ENCODE measurements around the gene PRKCB.

Gene PRKCB

DNA sequence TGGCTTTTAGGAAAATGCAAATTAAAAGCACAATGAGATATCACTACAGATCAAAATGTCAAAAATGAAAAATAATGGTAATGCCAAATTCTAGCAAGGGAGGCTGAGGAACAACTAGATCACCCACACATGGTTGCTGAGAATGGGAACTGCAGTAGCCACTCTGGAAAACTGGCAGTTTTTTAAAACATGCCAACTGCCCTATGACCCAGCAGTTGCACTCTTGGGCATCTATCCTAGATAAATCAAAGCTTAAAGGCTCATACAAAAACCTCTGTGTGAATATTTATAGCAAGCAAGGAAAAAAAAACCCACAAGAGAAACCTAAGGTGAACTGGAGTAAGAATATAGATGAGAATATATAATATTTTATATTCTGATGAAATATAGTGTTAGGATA is 104.3 kb downstream of the PRKCB start:
- Histone ChIP-seq H3K4me1 (ENCODE audit: control insufficient read depth in 1 of 2, insufficient read depth in 1 of 2, low read depth in 1 of 2, low read length in 1 of 2) (no peaks in the 10 kb centered on the region), H3K27ac (no peak overlapping the region), H3K36me3 (no peaks in the 10 kb centered on the region), H3K9me3 (no peaks in the 10 kb centered on the region), H3K4me3 (ENCODE audit: low read depth in 1 of 2, low read length in 1 of 2) (no peak overlapping the region), H3K27me3 (no peaks in the 10 kb centered on the region)
- TF ChIP-seq, protein P1, sequence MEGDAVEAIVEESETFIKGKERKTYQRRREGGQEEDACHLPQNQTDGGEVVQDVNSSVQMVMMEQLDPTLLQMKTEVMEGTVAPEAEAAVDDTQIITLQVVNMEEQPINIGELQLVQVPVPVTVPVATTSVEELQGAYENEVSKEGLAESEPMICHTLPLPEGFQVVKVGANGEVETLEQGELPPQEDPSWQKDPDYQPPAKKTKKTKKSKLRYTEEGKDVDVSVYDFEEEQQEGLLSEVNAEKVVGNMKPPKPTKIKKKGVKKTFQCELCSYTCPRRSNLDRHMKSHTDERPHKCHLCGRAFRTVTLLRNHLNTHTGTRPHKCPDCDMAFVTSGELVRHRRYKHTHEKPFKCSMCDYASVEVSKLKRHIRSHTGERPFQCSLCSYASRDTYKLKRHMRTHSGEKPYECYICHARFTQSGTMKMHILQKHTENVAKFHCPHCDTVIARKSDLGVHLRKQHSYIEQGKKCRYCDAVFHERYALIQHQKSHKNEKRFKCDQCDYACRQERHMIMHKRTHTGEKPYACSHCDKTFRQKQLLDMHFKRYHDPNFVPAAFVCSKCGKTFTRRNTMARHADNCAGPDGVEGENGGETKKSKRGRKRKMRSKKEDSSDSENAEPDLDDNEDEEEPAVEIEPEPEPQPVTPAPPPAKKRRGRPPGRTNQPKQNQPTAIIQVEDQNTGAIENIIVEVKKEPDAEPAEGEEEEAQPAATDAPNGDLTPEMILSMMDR (IDR thresholded peaks at IDR 0.05): no peak

DNA sequence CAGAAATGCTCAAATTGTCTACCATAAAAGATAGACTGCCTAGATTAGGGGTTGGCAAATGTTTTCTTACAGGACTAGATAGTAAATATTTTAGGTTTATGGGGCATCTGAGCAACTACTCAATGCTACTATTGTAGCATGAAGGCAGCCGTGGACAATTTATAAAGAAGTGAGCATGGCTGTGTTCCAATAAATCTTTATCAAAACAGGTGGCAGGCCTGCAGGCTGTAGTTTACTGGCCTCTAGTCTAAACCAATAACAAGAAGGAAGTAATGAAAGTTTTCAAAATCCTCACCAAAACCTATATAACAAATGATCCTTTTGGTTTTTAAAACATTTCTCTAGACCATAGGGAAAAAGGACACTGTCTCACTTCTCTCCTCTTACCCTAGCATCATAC is 105.2 kb downstream of the PRKCB start:
- H3K9me3 ChIP-seq: no peaks in the 10 kb centered on the region
- no peaks in the 10 kb centered on the region for H3K27me3 ChIP-seq
- H3K27ac ChIP-seq: no peak overlapping the region
- H3K4me3 ChIP-seq (ENCODE audit: low read depth in 1 of 2, low read length in 1 of 2): no peak overlapping the region
- peaks cover 0 to 3% of the 10 kb centered on the region in 2 experiments for H3K4me1 ChIP-seq (ENCODE audit: control insufficient read depth in 1 of 2, insufficient read depth in 1 of 2, low read depth in 1 of 2, low read length in 1 of 2)
- TF ChIP-seq, protein P1 (IDR thresholded peaks at IDR 0.05): no peak
- H3K36me3 ChIP-seq: no peaks in the 10 kb centered on the region

DNA sequence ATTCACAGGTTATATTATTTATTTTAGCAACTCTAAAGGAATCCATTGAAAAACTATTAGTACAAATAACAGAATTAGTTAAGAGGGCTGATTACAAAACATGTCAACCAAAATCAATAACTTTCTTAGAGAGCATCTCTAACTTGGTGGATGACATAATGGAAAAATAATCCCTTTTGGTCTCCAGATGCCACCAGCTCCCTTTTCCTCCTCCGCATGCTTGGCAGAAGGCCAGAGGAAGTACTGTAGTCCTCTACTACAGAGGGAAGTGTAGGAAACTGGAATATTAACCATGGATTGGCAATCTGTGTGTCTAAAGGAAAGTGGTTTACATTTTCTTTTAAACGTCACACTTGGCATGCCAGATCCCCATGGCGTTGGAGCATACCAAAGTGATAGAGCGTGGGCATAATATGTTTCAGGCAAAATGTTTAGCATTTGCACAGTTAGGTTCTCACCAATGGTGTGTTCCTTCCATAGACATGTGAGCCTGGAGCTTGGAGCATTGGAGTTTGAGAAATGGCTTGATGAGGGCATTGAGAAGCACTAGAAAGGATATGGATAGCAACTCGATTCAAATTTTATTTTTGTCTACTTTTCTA is 106.3 kb downstream of the PRKCB start:
- Histone ChIP-seq H3K4me3 (ENCODE audit: low read depth in 1 of 2, low read length in 1 of 2) (no peak overlapping the region), H3K9me3 (no peaks in the 10 kb centered on the region), H3K27ac (no peak overlapping the region), H3K36me3 (no peaks in the 10 kb centered on the region), H3K27me3 (no peaks in the 10 kb centered on the region), H3K4me1 (ENCODE audit: control insufficient read depth in 1 of 2, insufficient read depth in 1 of 2, low read depth in 1 of 2, low read length in 1 of 2) (peaks cover 0 to 4% of the 10 kb centered on the region in 2 experiments)
- TF ChIP-seq, protein P1 (IDR thresholded peaks at IDR 0.05): no peak

DNA sequence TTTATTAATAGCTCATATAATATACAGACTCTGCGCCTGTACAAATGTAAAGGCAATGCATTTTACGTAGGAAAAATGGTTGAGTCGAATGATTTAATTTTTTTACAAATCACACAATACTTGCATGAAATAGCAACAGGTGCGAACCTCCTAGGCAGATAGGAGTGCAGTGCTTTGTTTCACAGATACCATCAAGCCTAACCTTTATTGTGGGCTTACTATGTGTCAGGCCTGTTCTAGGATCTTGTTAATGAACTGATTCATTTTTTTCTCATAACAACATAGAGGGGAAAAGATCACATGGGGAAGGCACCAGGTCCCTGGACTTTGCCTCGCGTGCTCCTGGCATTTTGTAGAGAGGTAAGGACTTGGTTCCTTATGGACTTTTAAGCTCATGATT is 107.8 kb downstream of the PRKCB start:
- Histone ChIP-seq H3K9me3 (no peaks in the 10 kb centered on the region), H3K4me1 (ENCODE audit: control insufficient read depth in 1 of 2, insufficient read depth in 1 of 2, low read depth in 1 of 2, low read length in 1 of 2) (peaks cover 0 to 4% of the 10 kb centered on the region in 2 experiments), H3K4me3 (ENCODE audit: low read depth in 1 of 2, low read length in 1 of 2) (no peak overlapping the region), H3K36me3 (no peaks in the 10 kb centered on the region), H3K27ac (no peak overlapping the region), H3K27me3 (no peaks in the 10 kb centered on the region)
- TF ChIP-seq, protein P1 (IDR thresholded peaks at IDR 0.05): no peak

DNA sequence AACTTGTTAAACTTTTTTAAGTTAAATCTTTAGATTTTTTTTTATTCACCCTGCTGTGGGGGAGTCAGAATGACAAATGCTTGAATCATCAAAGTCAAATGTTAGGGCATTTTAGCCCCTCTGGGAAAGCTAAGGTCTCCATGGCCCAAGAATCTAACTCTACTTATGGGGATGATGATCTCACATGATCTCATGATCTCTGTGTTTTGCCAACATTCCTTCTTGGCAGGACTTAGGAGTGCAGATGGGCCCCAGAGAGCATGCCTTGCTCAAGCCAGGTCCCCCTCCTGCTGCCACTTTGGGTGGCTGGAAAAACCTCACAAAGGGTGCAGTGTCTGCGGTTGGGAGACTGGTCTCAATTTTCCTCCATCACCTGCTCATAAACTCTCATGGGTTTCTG is 108.6 kb downstream of the PRKCB start:
- Histone ChIP-seq H3K4me1 (ENCODE audit: control insufficient read depth in 1 of 2, insufficient read depth in 1 of 2, low read depth in 1 of 2, low read length in 1 of 2) (peaks cover 3 to 6% of the 10 kb centered on the region in 2 experiments), H3K27me3 (no peaks in the 10 kb centered on the region), H3K36me3 (no peaks in the 10 kb centered on the region), H3K4me3 (ENCODE audit: low read depth in 1 of 2, low read length in 1 of 2) (no peak overlapping the region), H3K9me3 (no peaks in the 10 kb centered on the region), H3K27ac (no peak overlapping the region)
- TF ChIP-seq, protein P1 (IDR thresholded peaks at IDR 0.05): no peak

Data from neutrophil (primary cell).